Loucy (cell line): ENCODE measurements around the gene CHMP1A.
A peak's percentile ranks its signal among the peaks of the same experiment; 100 is the strongest.
"Not testable (repeated sequence)": the region's sequence is repeated elsewhere in the genome, so short reads cannot be mapped to it uniquely, and the experiment has no call there.

Experiments
- H2AFZ ChIP-seq: fragments of 200-600 bp; sonication (generic); 2 replicates; pipeline ENCODE4 v1.6.0; 2016; ENCODE audit warnings: antibody characterized with exemption, mild to moderate bottlenecking, low read length, moderate library complexity
- H3F3A ChIP-seq: fragments of 200-600 bp; 2 replicates; pipeline ENCODE4 v1.6.0; 2016; ENCODE audit warnings: antibody characterized with exemption, low read depth, mild to moderate bottlenecking
- H3K27me3 ChIP-seq: fragments of 200-600 bp; sonication (generic); 2 replicates; pipeline ENCODE4 v1.6.1; 2014; ENCODE audit warnings: low read length, mild to moderate bottlenecking; ENCODE audit not compliant: insufficient read depth, poor library complexity, severe bottlenecking
- H3K36me3 ChIP-seq: fragments of 200-600 bp; sonication (generic); 2 replicates; pipeline ENCODE4 v1.6.1; 2016; ENCODE audit warnings: low read length; ENCODE audit not compliant: insufficient read depth
- H3K4me1 ChIP-seq: fragments of 200-600 bp; sonication (generic); 2 replicates; pipeline ENCODE4 v1.5.1; 2014; ENCODE audit warnings: low read length, mild to moderate bottlenecking; ENCODE audit not compliant: insufficient read depth, poor library complexity, severe bottlenecking
- H3K4me2 ChIP-seq: fragments of 200-600 bp; sonication (generic); 2 replicates; pipeline ENCODE4 v1.6.0; 2014; ENCODE audit warnings: antibody characterized with exemption, low read length, low read depth, mild to moderate bottlenecking; ENCODE audit not compliant: poor library complexity, severe bottlenecking
- H3K4me3 ChIP-seq: fragments of 200-600 bp; sonication (generic); 2 replicates; pipeline ENCODE4 v1.5.1; 2014; ENCODE audit warnings: low read length, mild to moderate bottlenecking, mixed read lengths; ENCODE audit not compliant: poor library complexity, severe bottlenecking
- H3K79me2 ChIP-seq: fragments of 200-600 bp; sonication (generic); 2 replicates; pipeline ENCODE4 v1.6.1; 2014; ENCODE audit warnings: low read length; ENCODE audit not compliant: insufficient read depth
- H3K9ac ChIP-seq: fragments of 200-600 bp; sonication (generic); 2 replicates; pipeline ENCODE4 v1.6.0; 2014; ENCODE audit warnings: mild to moderate bottlenecking, low read depth, low read length, moderate library complexity; ENCODE audit not compliant: poor library complexity, severe bottlenecking
- H3K9me2 ChIP-seq: fragments of 200-600 bp; sonication (generic); replicated peaks from 2 replicates; pipeline ENCODE4 v1.6.1; 2016; ENCODE audit warnings: low read depth, low read length, mixed read lengths
- H3K9me3 ChIP-seq: fragments of 200-600 bp; sonication (generic); 2 replicates; pipeline ENCODE4 v1.6.1; 2014; ENCODE audit warnings: mild to moderate bottlenecking, antibody characterized with exemption, low read length, low read depth; ENCODE audit not compliant: insufficient read depth
- H4K20me1 ChIP-seq: fragments of 200-600 bp; sonication (generic); 2 replicates; pipeline ENCODE4 v1.6.0; 2014; ENCODE audit warnings: antibody characterized with exemption, low read length, mild to moderate bottlenecking; ENCODE audit not compliant: insufficient read depth, poor library complexity, severe bottlenecking
- CTCF ChIP-seq: fragments of 200-600 bp; sonication (generic); conservative IDR thresholded peaks from 2 replicates; pipeline ENCODE4 v1.5.1; 2014; ENCODE audit warnings: mild to moderate bottlenecking, antibody characterized with exemption, low read length
- EZH2phosphoT487 ChIP-seq: fragments of 200-600 bp; IDR thresholded peaks from 2 replicates; pipeline ENCODE4 v1.6.1; 2018; ENCODE audit warnings: antibody characterized with exemption, mild to moderate bottlenecking, moderate library complexity, borderline replicate concordance

Gene CHMP1A

GRCh38 chr16:89678258-89678657, 20.8 kb upstream of the CHMP1A start:
- H3K4me3 ChIP-seq = no peak overlapping the region
- no peaks in the 10 kb centered on the region for H3K4me1 ChIP-seq
- H3K4me2 ChIP-seq = no peak overlapping the region
- no peak overlapping the region for H2AFZ ChIP-seq
- H3K79me2 ChIP-seq = no peaks in the 10 kb centered on the region
- H4K20me1 ChIP-seq = no peaks in the 10 kb centered on the region
- H3K36me3 ChIP-seq = no peaks in the 10 kb centered on the region
- no peak for TF ChIP-seq EZH2phosphoT487
- TF ChIP-seq CTCF = no peak
- H3K9me2 ChIP-seq = no peaks in the 10 kb centered on the region
- H3K27me3 ChIP-seq = no peaks in the 10 kb centered on the region
- no peaks in the 10 kb centered on the region for H3K9me3 ChIP-seq
- no peaks in the 10 kb centered on the region for H3F3A ChIP-seq
- no peak overlapping the region for H3K9ac ChIP-seq

GRCh38 chr16:89672177-89672941, 14.9 kb upstream of the CHMP1A start:
- Histone ChIP-seq H3K27me3 (no peaks in the 10 kb centered on the region), H3K36me3 (no peaks in the 10 kb centered on the region), H4K20me1 (no peaks in the 10 kb centered on the region), H3K4me2 (peak overlapping the region; percentile 55), H3K9ac (no peak overlapping the region), H3K4me3 (peak overlapping the region; percentile 23), H3K79me2 (no peaks in the 10 kb centered on the region), H3K9me2 (no peaks in the 10 kb centered on the region), H3K9me3 (no peaks in the 10 kb centered on the region), H3K4me1 (peaks cover 30% of the 10 kb centered on the region), H2AFZ (no peak overlapping the region), H3F3A (no peaks in the 10 kb centered on the region)
- no peak for TF ChIP-seq EZH2phosphoT487
- TF ChIP-seq CTCF = no peak

- H3K36me3 ChIP-seq, H3K4me2 ChIP-seq: not testable (repeated sequence)
Observed at GRCh38 chr16:89671565-89671964, 14.1 kb upstream of the CHMP1A start.

More at GRCh38 chr16:89671565-89671964, 14.1 kb upstream of the CHMP1A start:
- peaks cover 30% of the 10 kb centered on the region for H3K4me1 ChIP-seq
- not testable (repeated sequence) for H3K79me2 ChIP-seq, H4K20me1 ChIP-seq, H3K9me2 ChIP-seq, H3K4me3 ChIP-seq, H3K27me3 ChIP-seq, H3K9ac ChIP-seq, H3F3A ChIP-seq, H2AFZ ChIP-seq, H3K9me3 ChIP-seq
